ENCODE data around the gene TUT1. TPM values are rescaled to one million over a fixed set of nuclear protein-coding genes. Genes with fewer than 3 reads are reported as not detected.

The TUT1 gene
- total RNA-seq, 2 donors from 2014 or later = 26.6 to 30.6 TPM

DNA sequence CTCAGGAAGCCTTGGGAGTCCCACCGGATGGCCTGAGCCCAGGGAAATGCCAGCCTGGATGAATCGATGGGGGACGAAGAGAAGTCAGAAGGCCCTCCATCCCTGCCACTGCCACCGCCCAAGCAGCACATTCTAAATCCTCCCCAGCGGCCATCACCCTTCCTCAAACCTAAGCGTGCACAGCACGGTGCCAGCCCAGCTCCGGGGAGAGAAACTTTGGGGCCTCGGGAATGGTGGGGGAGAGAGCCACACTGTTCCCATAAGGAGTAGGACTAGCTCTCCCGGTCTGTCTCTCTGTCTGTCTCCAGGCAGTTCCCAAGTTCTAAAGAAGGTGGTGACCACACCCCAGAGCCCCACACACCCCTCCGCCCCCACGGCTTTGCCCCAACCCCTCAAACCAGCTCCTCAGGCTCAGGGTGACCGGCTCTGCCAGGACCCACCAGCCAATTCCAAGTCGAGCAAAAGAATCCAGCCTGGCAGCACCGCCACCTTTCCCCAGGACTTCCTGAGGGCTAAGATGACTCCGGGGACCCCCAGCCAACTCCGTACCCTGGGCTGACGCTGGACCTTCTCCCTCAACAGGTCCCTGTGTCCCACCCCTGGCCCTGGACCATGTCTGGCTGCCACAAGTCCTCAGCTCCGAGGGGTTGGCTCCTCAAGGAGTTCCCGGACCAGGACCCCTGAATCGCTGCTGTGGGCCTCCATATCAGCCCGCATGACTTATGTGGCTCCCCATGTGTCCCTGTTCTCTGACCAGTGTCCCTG, 47.5 kb downstream of the TUT1 start:
- Histone ChIP-seq H3K27me3 (replicated peaks; ENCODE audit: insufficient read depth) (no peaks in the 10 kb centered on the region), H3K4me3 (peak overlapping the region; percentile 93 to 98), H3K9me3 (no peaks in the 10 kb centered on the region), H3K36me3 (no peaks in the 10 kb centered on the region), H3K4me1 (replicated peaks) (peaks cover 55% of the 10 kb centered on the region), H3K27ac (peak overlapping the region; percentile 97 to 99)
- TF ChIP-seq, protein P1, sequence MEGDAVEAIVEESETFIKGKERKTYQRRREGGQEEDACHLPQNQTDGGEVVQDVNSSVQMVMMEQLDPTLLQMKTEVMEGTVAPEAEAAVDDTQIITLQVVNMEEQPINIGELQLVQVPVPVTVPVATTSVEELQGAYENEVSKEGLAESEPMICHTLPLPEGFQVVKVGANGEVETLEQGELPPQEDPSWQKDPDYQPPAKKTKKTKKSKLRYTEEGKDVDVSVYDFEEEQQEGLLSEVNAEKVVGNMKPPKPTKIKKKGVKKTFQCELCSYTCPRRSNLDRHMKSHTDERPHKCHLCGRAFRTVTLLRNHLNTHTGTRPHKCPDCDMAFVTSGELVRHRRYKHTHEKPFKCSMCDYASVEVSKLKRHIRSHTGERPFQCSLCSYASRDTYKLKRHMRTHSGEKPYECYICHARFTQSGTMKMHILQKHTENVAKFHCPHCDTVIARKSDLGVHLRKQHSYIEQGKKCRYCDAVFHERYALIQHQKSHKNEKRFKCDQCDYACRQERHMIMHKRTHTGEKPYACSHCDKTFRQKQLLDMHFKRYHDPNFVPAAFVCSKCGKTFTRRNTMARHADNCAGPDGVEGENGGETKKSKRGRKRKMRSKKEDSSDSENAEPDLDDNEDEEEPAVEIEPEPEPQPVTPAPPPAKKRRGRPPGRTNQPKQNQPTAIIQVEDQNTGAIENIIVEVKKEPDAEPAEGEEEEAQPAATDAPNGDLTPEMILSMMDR (IDR thresholded peaks at IDR 0.05) = no peak
- TF ChIP-seq POLR2A (IDR thresholded peaks at IDR 0.05) = no peak
- TF ChIP-seq POLR2AphosphoS5 (IDR thresholded peaks at IDR 0.05) = no peak
- DNase-seq (ENCODE audit: low spot score) = peak; percentile 25
- intact Hi-C loops (cut with DNase I) = loop anchor here (2.0 to 5.0 kb wide), 4 partner anchors 17 to 149 kb away; no protein-coding TSS in a partner anchor
- 26% methylated on average over 22 of the region's 22 CpGs for WGBS

- intact Hi-C loops (cut with DNase I) = loop anchor here (2.0 to 5.0 kb wide), 3 partner anchors 96 to 148 kb away; no protein-coding TSS in a partner anchor
- Histone ChIP-seq H3K27me3 (replicated peaks; ENCODE audit: insufficient read depth) (no peaks in the 10 kb centered on the region), H3K27ac (peak overlapping the region; percentile 97 to 99), H3K4me3 (peak overlapping the region; percentile 93 to 98), H3K36me3 (no peaks in the 10 kb centered on the region), H3K9me3 (no peaks in the 10 kb centered on the region), H3K4me1 (replicated peaks) (peaks cover 53% of the 10 kb centered on the region)
- TF ChIP-seq POLR2A (IDR thresholded peaks at IDR 0.05) = no peak
- TF ChIP-seq POLR2AphosphoS5 (IDR thresholded peaks at IDR 0.05) = peak; percentile 57
- TF ChIP-seq, protein P1 (IDR thresholded peaks at IDR 0.05) = peak; percentile 98 to 99 (median 98)
- DNase-seq (ENCODE audit: low spot score) = peak; percentile 64
- WGBS = 8% methylated on average over 30 of the region's 30 CpGs
Observed at GRCh38 chr11:62542750-62543567, 48.4 kb downstream of the TUT1 start.

DNA sequence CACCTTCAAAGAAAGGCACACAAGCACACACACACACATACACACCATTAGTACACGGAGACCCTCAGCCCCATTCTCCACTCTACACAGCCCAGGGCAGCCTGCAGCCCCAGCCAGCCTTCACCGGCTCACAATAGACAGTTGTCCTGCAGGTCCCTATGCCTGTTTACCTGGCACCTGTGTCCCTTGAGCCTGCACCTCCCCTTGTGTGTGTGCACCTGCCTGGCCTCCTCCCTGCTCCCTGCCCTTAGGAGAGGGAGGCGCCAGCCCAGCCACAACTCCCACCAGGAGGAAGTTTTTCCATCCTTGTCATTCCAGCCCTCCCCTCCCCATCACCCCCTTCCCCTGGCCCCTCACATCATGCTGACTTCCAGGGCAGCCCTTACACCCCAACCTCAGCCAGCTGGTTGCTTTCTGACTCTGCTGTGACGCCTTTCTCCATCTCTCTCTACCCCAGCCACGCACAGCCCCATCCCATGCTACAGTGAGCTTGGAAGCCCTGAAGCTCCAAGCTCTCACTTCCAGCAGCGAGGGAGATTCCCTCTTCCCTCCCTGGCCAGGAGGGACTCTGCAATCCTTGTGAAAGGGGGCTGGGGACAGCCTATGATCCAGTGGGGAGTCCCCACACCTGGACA, 49.1 kb downstream of the TUT1 start:
- H3K4me3 ChIP-seq = peak overlapping the region; percentile 93 to 98
- no peak for DNase-seq (ENCODE audit: low spot score)
- intact Hi-C loops (cut with DNase I) = loop anchor here (2.0 to 5.0 kb wide), 3 partner anchors 95 to 147 kb away; no protein-coding TSS in a partner anchor
- no peaks in the 10 kb centered on the region for H3K36me3 ChIP-seq
- no peak for TF ChIP-seq POLR2AphosphoS5 (IDR thresholded peaks at IDR 0.05)
- TF ChIP-seq, protein P1 (IDR thresholded peaks at IDR 0.05) = no peak
- TF ChIP-seq POLR2A (IDR thresholded peaks at IDR 0.05) = no peak
- H3K27me3 ChIP-seq (replicated peaks; ENCODE audit: insufficient read depth) = no peaks in the 10 kb centered on the region
- no peaks in the 10 kb centered on the region for H3K9me3 ChIP-seq
- peak overlapping the region; percentile 97 to 99 for H3K27ac ChIP-seq
- H3K4me1 ChIP-seq (replicated peaks) = peaks cover 49% of the 10 kb centered on the region
- WGBS = 30% methylated on average over 6 of the region's 6 CpGs

DNA sequence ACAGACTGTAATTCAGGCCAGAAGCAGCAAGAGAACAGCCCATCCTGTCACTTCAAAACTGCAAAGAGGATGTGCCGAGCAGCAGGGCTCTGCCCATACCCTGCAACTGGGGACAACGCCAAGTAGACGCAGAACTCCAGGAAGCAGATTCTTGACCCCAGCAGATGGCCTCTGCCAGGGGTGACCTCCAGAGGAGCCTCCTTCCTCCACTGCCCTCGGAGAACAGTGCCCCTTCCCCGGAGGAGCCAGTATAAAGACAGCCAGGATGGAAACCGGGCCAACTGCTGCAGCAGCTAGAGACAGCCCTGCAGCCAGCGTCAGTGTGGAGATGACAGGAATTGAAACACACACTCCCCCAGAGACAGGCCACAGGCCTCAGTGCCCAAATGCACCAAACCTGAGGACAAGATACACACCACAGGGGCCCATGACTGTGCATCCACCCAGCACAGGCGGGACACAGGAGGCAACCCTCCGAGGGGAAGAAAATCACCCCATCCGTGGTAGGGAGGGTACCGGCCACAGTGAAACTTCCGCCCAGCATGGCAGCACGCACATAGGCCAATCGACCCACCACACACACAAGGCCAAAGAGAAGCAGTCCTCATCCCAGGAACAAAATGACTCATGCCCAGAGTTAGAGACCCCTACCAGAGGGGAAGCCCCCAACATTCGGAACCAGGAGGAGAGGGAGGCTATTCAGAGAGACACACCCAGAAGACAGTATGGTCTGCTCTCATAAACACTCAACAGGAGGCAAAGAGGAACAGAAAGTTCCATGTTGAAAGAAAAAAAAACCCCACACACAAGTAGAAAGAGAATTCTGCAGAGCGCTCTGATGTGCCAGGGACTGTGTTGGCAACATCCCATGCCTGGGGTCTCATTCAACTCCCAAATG, 50.3 kb downstream of the TUT1 start:
- H3K36me3 ChIP-seq = no peaks in the 10 kb centered on the region
- H3K9me3 ChIP-seq = no peaks in the 10 kb centered on the region
- H3K27ac ChIP-seq = peak overlapping the region; percentile 97 to 99
- H3K4me3 ChIP-seq = no peak overlapping the region
- TF ChIP-seq, protein P1 (IDR thresholded peaks at IDR 0.05) = no peak
- TF ChIP-seq POLR2AphosphoS5 (IDR thresholded peaks at IDR 0.05) = no peak
- TF ChIP-seq POLR2A (IDR thresholded peaks at IDR 0.05) = no peak
- 34% methylated on average over 16 of the region's 16 CpGs for WGBS
- no peaks in the 10 kb centered on the region for H3K27me3 ChIP-seq (replicated peaks; ENCODE audit: insufficient read depth)
- no peak for DNase-seq (ENCODE audit: low spot score)
- intact Hi-C loops (cut with DNase I) = loop anchor here (5.0 kb wide), 1 partner anchor 94 kb away; no protein-coding TSS in a partner anchor
- peaks cover 49% of the 10 kb centered on the region for H3K4me1 ChIP-seq (replicated peaks)

All from prostate gland (tissue), 2 donors.